Ovary (tissue), 9 donors: ENCODE data around the gene CFAP45. TPM values are rescaled to one million over a fixed set of nuclear protein-coding genes. Genes with fewer than 3 reads are reported as not detected.

Experiments used
- DNase-seq, 5 donors: peaks; one replicate each; pipeline ENCODE4 v3.0.0-alpha.2; 2019 to 2020
- H3K27ac ChIP-seq, 2 donors: fragments of 200-600 bp; one replicate each; pipeline versions ENCODE4 v1.5.1 to v1.8.0; 2019 to 2022
- H3K27me3 ChIP-seq: fragments of 200-600 bp; one replicate; pipeline ENCODE4 v1.8.0; 2022
- H3K36me3 ChIP-seq: fragments of 200-600 bp; sonication (generic); one replicate; pipeline ENCODE4 v1.5.1; 2019
- H3K4me1 ChIP-seq: one replicate; pipeline ENCODE4 v1.8.1; 2013; ENCODE audit warnings: mild to moderate bottlenecking, moderate library complexity; ENCODE audit not compliant: insufficient read depth
- H3K4me3 ChIP-seq: fragments of 200-600 bp; sonication (generic); one replicate; pipeline ENCODE4 v1.5.1; 2017
- H3K9me3 ChIP-seq, 2 donors: fragments of 200-600 bp in 1 of 2; sonication (generic) in 1 of 2; one replicate each; pipeline versions ENCODE4 v1.5.1 to v1.8.1; 2013 to 2019; ENCODE audit warnings: mild to moderate bottlenecking in 1 of 2, moderate library complexity in 1 of 2
- CTCF ChIP-seq, 3 donors: fragments of 450-650 bp in 2 of 3; fragments of 200-600 bp in 1 of 3; IDR thresholded peaks; one replicate each; pipeline versions ENCODE4 v1.5.1 to v1.8.0; 2016 to 2022; ENCODE audit warnings: antibody characterized with exemption in 3 of 3, mild to moderate bottlenecking in 1 of 3
- EP300 ChIP-seq: sonication (generic); formaldehyde crosslinking; IDR thresholded peaks from one replicate; pipeline ENCODE4 v1.6.1; 2017; ENCODE audit warnings: antibody characterized with exemption
- POLR2A ChIP-seq: fragments of 450-650 bp; IDR thresholded peaks from one replicate; pipeline ENCODE4 v1.6.1; 2017; ENCODE audit warnings: antibody characterized with exemption, mild to moderate bottlenecking, moderate library complexity
- WGBS, 3 donors: extraction: QIAGEN DNeasy Blood & Tissue Kit in 1 of 3; methylation state at CpG; one replicate each; pipeline versions ENCODE4 v1.1.5 to v1.1.7; 2013 to 2017; 5-methylcytosine and 5-hydroxymethylcytosine counted together
- intact Hi-C, 4 donors: fragments of 100-400 bp; cut with DNase I; formaldehyde crosslinking; loops; one replicate each; pipeline versions ENCODE4 v1.11.0 to v1.15.1; 2022 to 2023
- polyA plus RNA-seq, 2 donors: library from polyadenylated mRNA; stranded (reverse); fragments of 200-250 nt in 1 of 2; fragments of 350-450 nt in 1 of 2; fragmentation: Illumina TruSeq in 1 of 2; extraction: RNeasy Lipid Tissue Mini Kit (QIAGEN cat#74804) in 1 of 2; gene quantifications; one replicate each; pipeline ENCODE4 v1.2.3, GENCODE V29; 2013 to 2014
- total RNA-seq, 7 donors: library from RNA; depleted of rRNA in 2 of 7; stranded (reverse); fragments of >200 nt in 2 of 7; fragmentation: NEBNext Ultra II Directional in 3 of 7; extraction: Animal tissue kit (Norgen Biotek cat#: 25700) in 3 of 7; gene quantifications; one replicate each; pipeline versions ENCODE4 v1.1.0 to v1.2.4, GENCODE V29; 2016 to 2023
- donor health status: DM: no; HTN: no; CAD: no; lungs with moderate emphysema.
- donor health status: DM: no; HTN: no; CAD: no.
- donor health status: Bipolar disorder and iron deficiency.
- donor health status: DM: yes; HTN: yes; CAD: no.
- donor health status: DM: no; HTN: no; CAD: no.
- donor health status: DM: yes; HTN: yes; CAD: no.

The CFAP45 gene
- total and polyA plus RNA-seq, 9 donors: 0.30 to 16.7 (median 1.4) TPM

- intact Hi-C loops: loop anchor here in 1 of 4 donors (10.0 kb wide), 1 partner anchor 61 kb away; no protein-coding TSS in a partner anchor
- Histone ChIP-seq H3K4me3 (no peak overlapping the region), H3K36me3 (no peaks in the 10 kb centered on the region), H3K27me3 (no peaks in the 10 kb centered on the region), H3K4me1 (no peaks in the 10 kb centered on the region), H3K9me3 (no peaks in the 10 kb centered on the region), H3K27ac (no peak overlapping the region)
- 68 to 71% (median 70%) methylated on average over 9 of the region's 9 CpGs for WGBS, 3 donors
- DNase-seq: no peak
- TF ChIP-seq CTCF (IDR thresholded peaks at IDR 0.05) (no peak), EP300 (no peak), POLR2A (no peak)
Observed at GRCh38 chr1:159943908-159944622, 44.1 kb upstream of the CFAP45 start.

DNA sequence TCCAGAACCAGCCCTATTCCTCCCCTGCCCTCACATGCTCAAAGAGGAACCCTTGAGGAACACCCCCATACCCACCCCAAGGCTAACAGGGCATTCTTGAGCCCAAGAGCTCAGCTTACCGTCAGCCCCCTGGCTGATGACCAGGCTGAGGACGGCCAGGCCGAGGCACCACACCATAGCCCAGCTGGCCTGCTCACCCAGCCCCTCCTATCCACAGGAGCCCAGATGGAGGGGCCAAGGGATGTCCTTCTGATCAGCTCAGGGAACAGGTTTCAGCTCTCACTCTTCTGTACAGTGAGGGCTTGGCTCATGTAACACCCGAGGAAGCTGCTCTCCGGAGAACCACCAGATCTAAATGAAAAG lies 43.3 kb upstream of the CFAP45 start:
- Histone ChIP-seq H3K36me3 (no peaks in the 10 kb centered on the region), H3K4me3 (no peak overlapping the region), H3K27me3 (no peaks in the 10 kb centered on the region), H3K4me1 (no peaks in the 10 kb centered on the region), H3K27ac (no peak overlapping the region), H3K9me3 (no peaks in the 10 kb centered on the region)
- no peak for TF ChIP-seq POLR2A
- TF ChIP-seq CTCF (IDR thresholded peaks at IDR 0.05): no peak
- no peak for TF ChIP-seq EP300
- 75 to 81% (median 76%) methylated on average over 5 of the region's 5 CpGs for WGBS, 3 donors
- intact Hi-C loops: loop anchor here in 1 of 4 donors (10.0 kb wide), 1 partner anchor 62 kb away; no protein-coding TSS in a partner anchor
- no peak for DNase-seq

DNA sequence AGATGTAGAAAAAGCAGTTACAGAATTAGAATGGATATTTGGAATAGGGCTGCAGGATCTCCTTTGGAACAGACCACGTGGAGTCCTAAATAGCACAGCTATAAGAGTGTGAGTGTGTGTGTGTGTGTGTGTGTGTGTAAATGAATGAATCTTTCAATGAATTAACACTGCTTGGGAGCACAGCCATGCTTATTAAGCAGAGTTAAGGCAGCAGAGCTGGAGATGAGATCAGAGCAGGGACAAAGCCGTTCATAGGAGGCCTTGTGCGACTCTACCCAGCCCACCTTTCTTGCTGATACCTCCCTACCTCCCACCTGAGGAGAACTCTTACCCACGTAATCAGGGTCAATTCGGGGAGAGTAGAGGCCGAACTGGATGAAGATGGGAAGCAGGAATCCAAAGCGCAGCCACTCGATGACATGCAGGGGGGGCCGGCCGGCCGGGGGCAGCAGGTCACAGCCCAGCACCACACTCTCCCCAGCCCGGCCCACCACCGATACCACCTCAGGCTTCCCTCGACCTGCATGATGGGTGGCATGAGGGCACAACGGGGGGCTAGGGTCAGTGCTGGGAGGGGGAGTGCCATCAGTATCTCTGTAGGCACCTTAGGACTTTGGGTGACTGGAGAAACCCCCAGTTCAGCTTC lies 42.8 kb upstream of the CFAP45 start:
- Histone ChIP-seq H3K4me1 (no peaks in the 10 kb centered on the region), H3K27ac (no peak overlapping the region), H3K4me3 (no peak overlapping the region), H3K9me3 (no peaks in the 10 kb centered on the region), H3K36me3 (no peaks in the 10 kb centered on the region), H3K27me3 (no peaks in the 10 kb centered on the region)
- intact Hi-C loops: loop anchor here in 1 of 4 donors (10.0 kb wide), 1 partner anchor 62 kb away; no protein-coding TSS in a partner anchor
- no peak for TF ChIP-seq EP300
- no peak for TF ChIP-seq CTCF (IDR thresholded peaks at IDR 0.05)
- no peak for TF ChIP-seq POLR2A
- no peak for DNase-seq
- 83 to 85% (median 84%) methylated on average over 15 of the region's 15 CpGs for WGBS, 3 donors

GRCh38 chr1:159941591-159942560 lies 41.9 kb upstream of the CFAP45 start:
- Histone ChIP-seq H3K9me3 (no peaks in the 10 kb centered on the region), H3K4me1 (no peaks in the 10 kb centered on the region), H3K4me3 (no peak overlapping the region), H3K27me3 (no peaks in the 10 kb centered on the region), H3K27ac (no peak overlapping the region), H3K36me3 (no peaks in the 10 kb centered on the region)
- 72 to 79% (median 79%) methylated on average over 14 to 15 of the region's 15 CpGs for WGBS, 3 donors
- TF ChIP-seq CTCF (IDR thresholded peaks at IDR 0.05) (no peak), POLR2A (no peak), EP300 (no peak)
- DNase-seq: no peak
- intact Hi-C loops: loop anchor here in 1 of 4 donors (10.0 kb wide), 1 partner anchor 63 kb away; no protein-coding TSS in a partner anchor
